Activated T-cell treated with anti-CD3 and anti-CD28 coated beads, Interleukin-2, amount 50 U/mL, for 24 hours (primary cell): ENCODE data around the gene TRMT61B.

Experiments
- DNase-seq: peaks from one replicate; pipeline ENCODE4 v3.0.0-alpha.2; 2020
- H3K27ac Mint-ChIP-seq: 2 replicates; pipeline ENCODE4 v1.8.0; 2020; ENCODE audit warnings: mild to moderate bottlenecking, mixed read lengths
- H3K27me3 Mint-ChIP-seq: 2 replicates; pipeline ENCODE4 v1.8.0; 2020; ENCODE audit warnings: mixed read lengths
- H3K36me3 Mint-ChIP-seq: 2 replicates; pipeline ENCODE4 v1.8.0; 2020; ENCODE audit warnings: low read depth, mixed read lengths
- H3K4me1 Mint-ChIP-seq: 2 replicates; pipeline ENCODE4 v1.8.0; 2020; ENCODE audit warnings: low read depth, mixed read lengths
- H3K4me3 Mint-ChIP-seq: 2 replicates; pipeline ENCODE4 v1.8.0; 2020; ENCODE audit warnings: mild to moderate bottlenecking, moderate library complexity, mixed read lengths
- H3K9me3 Mint-ChIP-seq: 2 replicates; pipeline ENCODE4 v1.8.0; 2020; ENCODE audit warnings: mixed read lengths

Gene TRMT61B

GRCh38 chr2:28870146-28870891 is at the start of gene TRMT61B:
Gene TRMT61B, minus strand, starts transcription at chr2:28870309. Its CDS starts 32 bp downstream, at chr2:28870277.
- DNase-seq: peak; percentile 98
- H3K27ac Mint-ChIP-seq: peak within 1 kb of the TSS; percentile 98
- H3K4me3 Mint-ChIP-seq: peak within 1 kb of the TSS; percentile 99
- no peaks in the 10 kb centered on the region for H3K9me3 Mint-ChIP-seq
- H3K27me3 Mint-ChIP-seq: peaks cover 2% of the 10 kb centered on the region
- peaks cover 36% of the 10 kb centered on the region for H3K4me1 Mint-ChIP-seq
- peaks cover 43% of the 10 kb centered on the region for H3K36me3 Mint-ChIP-seq

DNA sequence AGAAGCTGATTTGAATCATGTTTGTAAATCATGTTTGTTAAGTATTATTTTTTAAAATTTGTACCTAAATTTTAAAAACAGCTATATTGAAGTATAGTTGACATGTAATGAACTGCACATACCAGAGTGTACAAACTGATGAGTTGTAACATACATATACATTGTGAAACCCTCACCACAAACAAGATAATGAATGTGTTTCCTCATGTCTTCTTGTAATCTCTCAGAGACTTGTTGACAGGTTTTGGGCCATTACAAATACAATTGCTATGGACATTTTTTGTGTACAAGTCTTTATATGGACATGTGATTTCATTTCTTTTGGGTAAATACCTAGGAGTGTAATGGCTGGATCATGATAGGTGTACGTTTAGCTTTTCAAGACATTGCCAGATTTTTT is 45.8 kb upstream of the TRMT61B start:
- Mint-ChIP-seq H3K36me3 (peaks cover 89% of the 10 kb centered on the region), H3K4me3 (no peak overlapping the region), H3K27me3 (no peaks in the 10 kb centered on the region), H3K4me1 (peaks cover 25% of the 10 kb centered on the region), H3K9me3 (no peaks in the 10 kb centered on the region), H3K27ac (peak overlapping the region; percentile 19)
- no peak for DNase-seq

- DNase-seq: no peak
- Mint-ChIP-seq H3K9me3 (no peaks in the 10 kb centered on the region), H3K4me1 (peaks cover 30% of the 10 kb centered on the region), H3K27me3 (no peaks in the 10 kb centered on the region), H3K36me3 (peaks cover 94% of the 10 kb centered on the region), H3K27ac (peak overlapping the region; percentile 19), H3K4me3 (no peak overlapping the region)
Measured at GRCh38 chr2:28909655-28910353, 39.7 kb upstream of the TRMT61B start.

GRCh38 chr2:28908172-28908571 is 38.1 kb upstream of the TRMT61B start:
- H3K36me3 Mint-ChIP-seq: peaks cover 93% of the 10 kb centered on the region
- H3K27ac Mint-ChIP-seq: no peak overlapping the region
- DNase-seq: no peak
- no peak overlapping the region for H3K4me3 Mint-ChIP-seq
- no peaks in the 10 kb centered on the region for H3K27me3 Mint-ChIP-seq
- H3K9me3 Mint-ChIP-seq: no peaks in the 10 kb centered on the region
- H3K4me1 Mint-ChIP-seq: peaks cover 36% of the 10 kb centered on the region

- H3K4me3 Mint-ChIP-seq: no peak overlapping the region
- H3K4me1 Mint-ChIP-seq: peaks cover 41% of the 10 kb centered on the region
- DNase-seq: no peak
- H3K36me3 Mint-ChIP-seq: peaks cover 97% of the 10 kb centered on the region
- H3K9me3 Mint-ChIP-seq: no peaks in the 10 kb centered on the region
- peak overlapping the region; percentile 39 for H3K27ac Mint-ChIP-seq
- no peaks in the 10 kb centered on the region for H3K27me3 Mint-ChIP-seq
Measured at GRCh38 chr2:28906821-28907220, 36.7 kb upstream of the TRMT61B start.

DNA sequence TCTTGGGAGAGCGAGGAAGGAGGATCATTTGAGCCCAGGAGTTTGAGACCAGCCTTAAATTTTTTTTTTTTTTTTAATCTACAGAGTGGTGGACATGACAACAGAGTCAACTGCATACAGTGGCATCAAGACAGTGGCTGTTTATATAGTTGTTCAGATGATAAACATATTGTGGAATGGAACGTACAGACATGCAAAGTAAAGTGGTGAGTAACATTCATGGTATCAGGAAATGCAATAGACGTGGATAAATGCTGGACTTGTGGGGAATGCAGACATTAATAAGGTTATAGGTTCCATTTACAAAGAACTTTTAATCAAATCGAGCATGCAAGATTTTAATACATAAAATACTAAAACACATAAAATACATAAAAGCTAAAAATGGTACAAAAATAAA is 36.3 kb upstream of the TRMT61B start:
- Mint-ChIP-seq H3K27ac (peak overlapping the region; percentile 65), H3K27me3 (no peaks in the 10 kb centered on the region), H3K9me3 (no peaks in the 10 kb centered on the region), H3K4me1 (peaks cover 45% of the 10 kb centered on the region), H3K4me3 (no peak overlapping the region), H3K36me3 (peaks cover 97% of the 10 kb centered on the region)
- DNase-seq: no peak

DNA sequence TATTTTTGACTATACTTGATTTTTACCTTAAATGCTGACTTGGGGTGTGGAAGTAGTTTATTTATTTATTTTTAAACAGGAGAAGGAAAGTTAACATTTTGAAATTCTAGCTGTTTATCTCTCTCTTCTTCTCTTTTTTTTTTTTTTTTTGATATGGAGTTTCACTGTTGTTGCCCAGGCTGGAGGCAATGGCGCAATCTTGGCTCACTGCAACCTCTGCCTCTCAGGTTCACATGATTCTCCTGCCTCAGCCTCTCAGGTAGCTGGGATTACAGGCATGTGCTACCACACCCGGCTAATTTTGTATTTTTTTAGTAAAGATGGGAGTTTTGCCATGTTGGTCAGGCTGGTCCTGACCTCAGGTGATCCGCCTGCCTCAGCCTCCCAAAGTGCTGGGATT is 35.4 kb upstream of the TRMT61B start:
- Mint-ChIP-seq H3K9me3 (no peaks in the 10 kb centered on the region), H3K4me3 (no peak overlapping the region), H3K4me1 (peaks cover 54% of the 10 kb centered on the region), H3K27ac (peak overlapping the region; percentile 45), H3K36me3 (peaks cover 97% of the 10 kb centered on the region), H3K27me3 (no peaks in the 10 kb centered on the region)
- no peak for DNase-seq

DNA sequence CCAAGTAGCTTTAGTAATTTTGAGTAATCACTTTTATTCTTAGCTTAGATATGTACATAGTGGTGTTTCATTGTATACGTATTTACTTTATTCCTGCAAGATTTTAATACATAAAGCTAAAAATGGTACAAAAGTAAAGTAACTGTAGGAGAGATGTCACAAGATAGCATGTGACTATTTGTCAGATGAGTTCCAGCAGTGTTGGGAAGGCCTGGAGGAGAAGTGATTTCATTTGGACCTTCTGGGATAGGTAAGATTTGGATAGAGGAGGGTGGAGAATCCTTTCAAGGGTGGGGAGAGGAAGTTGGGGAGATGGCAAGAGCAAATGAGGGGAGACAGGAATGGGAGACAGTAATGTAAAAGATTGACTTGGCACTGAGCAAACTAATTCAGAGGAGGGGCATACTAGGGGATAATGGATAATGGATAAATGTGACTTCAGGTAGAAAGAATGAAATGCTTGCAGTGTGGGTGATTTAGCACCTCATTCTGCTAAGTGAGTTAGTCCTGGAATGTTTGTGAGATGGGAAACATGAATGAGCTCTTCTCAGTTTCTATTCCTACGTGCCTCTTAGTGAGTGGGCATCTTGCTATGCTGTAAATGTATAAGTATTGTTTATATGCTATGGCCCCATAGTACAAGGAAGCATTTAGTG is 34.8 kb upstream of the TRMT61B start:
- DNase-seq: no peak
- Mint-ChIP-seq H3K27ac (peak overlapping the region; percentile 45), H3K27me3 (no peaks in the 10 kb centered on the region), H3K4me3 (no peak overlapping the region), H3K36me3 (peaks cover 98% of the 10 kb centered on the region), H3K9me3 (no peaks in the 10 kb centered on the region), H3K4me1 (peaks cover 56% of the 10 kb centered on the region)

DNA sequence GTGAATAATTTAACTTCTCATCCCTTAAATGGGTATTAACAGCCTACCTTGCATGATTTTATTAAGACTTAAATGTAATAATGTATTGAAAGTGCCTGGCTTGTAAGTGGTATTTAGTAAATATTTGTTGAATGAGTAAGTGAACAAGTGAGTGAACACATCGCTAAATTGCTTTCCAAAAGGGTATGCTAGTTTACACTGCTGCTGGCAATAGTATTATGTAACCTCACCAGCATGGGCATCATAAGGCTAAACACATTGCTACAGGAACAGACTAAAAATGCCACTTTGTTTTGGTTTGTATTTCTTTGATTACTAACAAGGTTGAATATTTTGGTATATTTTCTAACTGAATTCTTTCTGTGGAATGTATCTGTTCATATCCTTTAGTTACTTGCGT is 34.2 kb upstream of the TRMT61B start:
- peaks cover 60% of the 10 kb centered on the region for H3K4me1 Mint-ChIP-seq
- peaks cover 98% of the 10 kb centered on the region for H3K36me3 Mint-ChIP-seq

GRCh38 chr2:28902584-28902983 is 32.5 kb upstream of the TRMT61B start:
- Mint-ChIP-seq H3K27ac (peak overlapping the region; percentile 72), H3K27me3 (no peaks in the 10 kb centered on the region), H3K9me3 (no peaks in the 10 kb centered on the region), H3K36me3 (peaks cover 97% of the 10 kb centered on the region), H3K4me3 (no peak overlapping the region), H3K4me1 (peaks cover 74% of the 10 kb centered on the region)
- DNase-seq: no peak

More for the DNA sequence above, 34.2 kb upstream of the TRMT61B start:
- no peak overlapping the region for H3K4me3 Mint-ChIP-seq
- no peaks in the 10 kb centered on the region for H3K9me3 Mint-ChIP-seq
- peak overlapping the region; percentile 52 for H3K27ac Mint-ChIP-seq
- no peaks in the 10 kb centered on the region for H3K27me3 Mint-ChIP-seq
- DNase-seq: no peak

- H3K36me3 Mint-ChIP-seq: peaks cover 97% of the 10 kb centered on the region
- H3K9me3 Mint-ChIP-seq: no peaks in the 10 kb centered on the region
- no peaks in the 10 kb centered on the region for H3K27me3 Mint-ChIP-seq
- H3K4me3 Mint-ChIP-seq: no peak overlapping the region
- no peak overlapping the region for H3K27ac Mint-ChIP-seq
- DNase-seq: no peak
- peaks cover 78% of the 10 kb centered on the region for H3K4me1 Mint-ChIP-seq
Measured at GRCh38 chr2:28901841-28902240, 31.7 kb upstream of the TRMT61B start.

GRCh38 chr2:28901202-28901601 is 31.1 kb upstream of the TRMT61B start:
- no peaks in the 10 kb centered on the region for H3K27me3 Mint-ChIP-seq
- no peak overlapping the region for H3K4me3 Mint-ChIP-seq
- no peak for DNase-seq
- H3K9me3 Mint-ChIP-seq: no peaks in the 10 kb centered on the region
- H3K27ac Mint-ChIP-seq: peak overlapping the region; percentile 52
- H3K4me1 Mint-ChIP-seq: peaks cover 82% of the 10 kb centered on the region
- H3K36me3 Mint-ChIP-seq: peaks cover 97% of the 10 kb centered on the region

- H3K4me1 Mint-ChIP-seq: peaks cover 64% of the 10 kb centered on the region
- H3K4me3 Mint-ChIP-seq: peak overlapping the region; percentile 90
Measured at GRCh38 chr2:28898048-28898447, 27.9 kb upstream of the TRMT61B start.

GRCh38 chr2:28896906-28897305 is 26.8 kb upstream of the TRMT61B start:
- no peaks in the 10 kb centered on the region for H3K9me3 Mint-ChIP-seq
- peaks cover 69% of the 10 kb centered on the region for H3K36me3 Mint-ChIP-seq
- H3K27ac Mint-ChIP-seq: peak overlapping the region; percentile 96
- no peaks in the 10 kb centered on the region for H3K27me3 Mint-ChIP-seq
- peaks cover 56% of the 10 kb centered on the region for H3K4me1 Mint-ChIP-seq
- H3K4me3 Mint-ChIP-seq: peak overlapping the region; percentile 90
- no peak for DNase-seq

More at GRCh38 chr2:28898048-28898447, 27.9 kb upstream of the TRMT61B start:
- DNase-seq: no peak
- H3K9me3 Mint-ChIP-seq: no peaks in the 10 kb centered on the region
- no peaks in the 10 kb centered on the region for H3K27me3 Mint-ChIP-seq
- peak overlapping the region; percentile 22 for H3K27ac Mint-ChIP-seq
- peaks cover 80% of the 10 kb centered on the region for H3K36me3 Mint-ChIP-seq
